Measurements from ENCODE around the gene TTC32. TPM values are rescaled to one million over a fixed set of nuclear protein-coding genes. Genes with fewer than 3 reads are reported as not detected.
"Not testable (repeated sequence)": the region's sequence is repeated elsewhere in the genome, so short reads cannot be mapped to it uniquely, and the experiment has no call there.

The TTC32 gene
- total RNA-seq, 2 donors from 2014 or later: 33.4 to 36.9 TPM

- no peaks in the 10 kb centered on the region for H3K9me3 ChIP-seq (ENCODE audit: control insufficient read depth, low read length, poor library complexity, severe bottlenecking)
- no peak for ATAC-seq
- no peak overlapping the region for H3K4me3 Mint-ChIP-seq
These were observed 8.2 kb downstream of the TTC32 start for GRCh38 chr2:19893520-19894133.

GRCh38 chr2:19891971-19892370 is 9.8 kb downstream of the TTC32 start:
- H3K27me3 Mint-ChIP-seq: not testable (repeated sequence)
- ATAC-seq: peak; percentile 32

More at GRCh38 chr2:19893520-19894133, 8.2 kb downstream of the TTC32 start:
- no peak for DNase-seq
- Mint-ChIP-seq H3K27me3 (no peaks in the 10 kb centered on the region), H3K4me1 (peaks cover 33% of the 10 kb centered on the region), H3K27ac (no peak overlapping the region), H3K36me3 (ENCODE audit: low read depth) (peaks cover 6% of the 10 kb centered on the region)

GRCh38 chr2:19890104-19890503 is 11.7 kb downstream of the TTC32 start:
- Mint-ChIP-seq H3K4me1 (peaks cover 20% of the 10 kb centered on the region), H3K27ac (no peak overlapping the region), H3K27me3 (no peaks in the 10 kb centered on the region), H3K4me3 (no peak overlapping the region), H3K36me3 (ENCODE audit: low read depth) (peaks cover 6% of the 10 kb centered on the region)
- H3K9me3 ChIP-seq (ENCODE audit: control insufficient read depth, low read length, poor library complexity, severe bottlenecking): no peaks in the 10 kb centered on the region
- DNase-seq (no peak), ATAC-seq (no peak)

More at GRCh38 chr2:19891971-19892370, 9.8 kb downstream of the TTC32 start:
- peaks cover 28% of the 10 kb centered on the region for H3K4me1 Mint-ChIP-seq
- peak overlapping the region; percentile 4 for H3K4me3 Mint-ChIP-seq
- H3K9me3 ChIP-seq (ENCODE audit: control insufficient read depth, low read length, poor library complexity, severe bottlenecking); DNase-seq; H3K36me3 Mint-ChIP-seq (ENCODE audit: low read depth): not testable (repeated sequence)
- peak overlapping the region; percentile 75 for H3K27ac Mint-ChIP-seq

- Mint-ChIP-seq H3K27me3 (no peaks in the 10 kb centered on the region), H3K4me1 (peaks cover 15% of the 10 kb centered on the region), H3K4me3 (no peak overlapping the region), H3K36me3 (ENCODE audit: low read depth) (peaks cover 6% of the 10 kb centered on the region), H3K27ac (peak overlapping the region; percentile 32)
- H3K9me3 ChIP-seq (ENCODE audit: control insufficient read depth, low read length, poor library complexity, severe bottlenecking): no peaks in the 10 kb centered on the region
- ATAC-seq (no peak), DNase-seq (no peak)
These were observed 13.0 kb downstream of the TTC32 start for GRCh38 chr2:19888831-19889230.

- Mint-ChIP-seq H3K27me3 (no peaks in the 10 kb centered on the region), H3K4me1 (peaks cover 11% of the 10 kb centered on the region), H3K27ac (no peak overlapping the region), H3K36me3 (ENCODE audit: low read depth) (peaks cover 6% of the 10 kb centered on the region), H3K4me3 (no peak overlapping the region)
- no peaks in the 10 kb centered on the region for H3K9me3 ChIP-seq (ENCODE audit: control insufficient read depth, low read length, poor library complexity, severe bottlenecking)
- no peak for DNase-seq
- no peak for ATAC-seq
These were observed 14.3 kb downstream of the TTC32 start for GRCh38 chr2:19887510-19887909.

- no peak overlapping the region for H3K4me3 Mint-ChIP-seq
- no peak for ATAC-seq
These were observed 15.5 kb downstream of the TTC32 start for GRCh38 chr2:19886261-19886660.

GRCh38 chr2:19885791-19886190 is 16.0 kb downstream of the TTC32 start:
- no peak overlapping the region for H3K4me3 Mint-ChIP-seq
- H3K9me3 ChIP-seq (ENCODE audit: control insufficient read depth, low read length, poor library complexity, severe bottlenecking): no peaks in the 10 kb centered on the region
- no peaks in the 10 kb centered on the region for H3K27me3 Mint-ChIP-seq
- ATAC-seq: no peak
- no peak overlapping the region for H3K27ac Mint-ChIP-seq
- H3K36me3 Mint-ChIP-seq (ENCODE audit: low read depth): peaks cover 6% of the 10 kb centered on the region
- no peak for DNase-seq
- peaks cover 8% of the 10 kb centered on the region for H3K4me1 Mint-ChIP-seq

More at GRCh38 chr2:19886261-19886660, 15.5 kb downstream of the TTC32 start:
- Mint-ChIP-seq H3K27me3 (no peaks in the 10 kb centered on the region), H3K4me1 (peaks cover 8% of the 10 kb centered on the region), H3K36me3 (ENCODE audit: low read depth) (peaks cover 6% of the 10 kb centered on the region), H3K27ac (no peak overlapping the region)
- H3K9me3 ChIP-seq (ENCODE audit: control insufficient read depth, low read length, poor library complexity, severe bottlenecking): no peaks in the 10 kb centered on the region
- DNase-seq: no peak

- no peak overlapping the region for H3K4me3 Mint-ChIP-seq
- no peak overlapping the region for H3K27ac Mint-ChIP-seq
- no peaks in the 10 kb centered on the region for H3K4me1 Mint-ChIP-seq
- H3K9me3 ChIP-seq (ENCODE audit: control insufficient read depth, low read length, poor library complexity, severe bottlenecking): no peaks in the 10 kb centered on the region
- no peak for ATAC-seq
- no peaks in the 10 kb centered on the region for H3K36me3 Mint-ChIP-seq (ENCODE audit: low read depth)
- no peak for DNase-seq
- H3K27me3 Mint-ChIP-seq: no peaks in the 10 kb centered on the region
These were observed 17.6 kb downstream of the TTC32 start for GRCh38 chr2:19883971-19884720.

GRCh38 chr2:19883486-19883885 is 18.3 kb downstream of the TTC32 start:
- H3K27me3 Mint-ChIP-seq: no peaks in the 10 kb centered on the region
- H3K36me3 Mint-ChIP-seq (ENCODE audit: low read depth): no peaks in the 10 kb centered on the region
- no peak overlapping the region for H3K27ac Mint-ChIP-seq
- no peaks in the 10 kb centered on the region for H3K4me1 Mint-ChIP-seq
- DNase-seq: no peak
- ATAC-seq: no peak
- H3K9me3 ChIP-seq (ENCODE audit: control insufficient read depth, low read length, poor library complexity, severe bottlenecking): no peaks in the 10 kb centered on the region
- no peak overlapping the region for H3K4me3 Mint-ChIP-seq

- H3K4me3 Mint-ChIP-seq: no peak overlapping the region
- H3K4me1 Mint-ChIP-seq: no peaks in the 10 kb centered on the region
- no peaks in the 10 kb centered on the region for H3K27me3 Mint-ChIP-seq
- H3K9me3 ChIP-seq (ENCODE audit: control insufficient read depth, low read length, poor library complexity, severe bottlenecking): no peaks in the 10 kb centered on the region
- no peak for ATAC-seq
- H3K27ac Mint-ChIP-seq: no peak overlapping the region
- no peak for DNase-seq
- no peaks in the 10 kb centered on the region for H3K36me3 Mint-ChIP-seq (ENCODE audit: low read depth)
These were observed 19.5 kb downstream of the TTC32 start for GRCh38 chr2:19882286-19882685.

- DNase-seq: no peak
- no peak overlapping the region for H3K27ac Mint-ChIP-seq
These were observed 19.9 kb downstream of the TTC32 start for GRCh38 chr2:19881908-19882265.

GRCh38 chr2:19881221-19881907 is 20.4 kb downstream of the TTC32 start:
- H3K4me3 Mint-ChIP-seq: no peak overlapping the region
- H3K36me3 Mint-ChIP-seq (ENCODE audit: low read depth): no peaks in the 10 kb centered on the region
- H3K9me3 ChIP-seq (ENCODE audit: control insufficient read depth, low read length, poor library complexity, severe bottlenecking): no peaks in the 10 kb centered on the region
- H3K27ac Mint-ChIP-seq: no peak overlapping the region
- H3K27me3 Mint-ChIP-seq: no peaks in the 10 kb centered on the region
- DNase-seq (no peak), ATAC-seq (no peak)
- H3K4me1 Mint-ChIP-seq: peaks cover 3% of the 10 kb centered on the region

More at GRCh38 chr2:19881908-19882265, 19.9 kb downstream of the TTC32 start:
- ATAC-seq: no peak
- no peaks in the 10 kb centered on the region for H3K27me3 Mint-ChIP-seq
- H3K4me1 Mint-ChIP-seq: no peaks in the 10 kb centered on the region
- H3K36me3 Mint-ChIP-seq (ENCODE audit: low read depth): no peaks in the 10 kb centered on the region
- H3K4me3 Mint-ChIP-seq: no peak overlapping the region
- no peaks in the 10 kb centered on the region for H3K9me3 ChIP-seq (ENCODE audit: control insufficient read depth, low read length, poor library complexity, severe bottlenecking)

- not testable (repeated sequence) for H3K4me3 Mint-ChIP-seq; H3K27ac Mint-ChIP-seq; H3K4me1 Mint-ChIP-seq; ATAC-seq; H3K9me3 ChIP-seq (ENCODE audit: control insufficient read depth, low read length, poor library complexity, severe bottlenecking); H3K27me3 Mint-ChIP-seq; H3K36me3 Mint-ChIP-seq (ENCODE audit: low read depth); DNase-seq
These were observed 21.6 kb downstream of the TTC32 start for GRCh38 chr2:19880191-19880590.

Measured in T-helper 17 cell (primary cell).